Measurements from ENCODE around the gene USP15. TPM values are rescaled to one million over a fixed set of nuclear protein-coding genes. Genes with fewer than 3 reads are reported as not detected.

USP15 gene
- polyA plus RNA-seq, 1 donor = 40.2 TPM

- no peak for DNase-seq
Measured at GRCh38 chr12:62284749-62285148, 24.5 kb downstream of the USP15 start.

DNA sequence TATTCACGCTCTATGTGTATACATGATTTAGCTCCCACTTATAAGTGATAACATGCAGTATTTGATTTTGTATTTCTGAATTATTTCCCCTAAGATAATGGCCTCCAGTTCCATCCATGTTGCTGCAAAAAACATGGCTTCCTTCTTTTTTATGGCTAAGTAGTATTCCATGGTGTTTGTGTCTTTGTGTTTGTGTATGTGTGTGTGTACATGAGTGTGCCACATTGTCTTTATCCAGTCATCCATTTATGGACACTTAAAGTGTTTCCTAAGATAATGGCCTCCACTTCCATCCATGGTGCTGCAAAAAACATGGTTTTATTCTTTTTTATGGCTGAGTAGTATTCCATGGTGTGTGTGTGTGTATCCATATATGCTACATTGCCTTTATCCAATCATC lies 25.1 kb downstream of the USP15 start:
- DNase-seq = no peak

DNA sequence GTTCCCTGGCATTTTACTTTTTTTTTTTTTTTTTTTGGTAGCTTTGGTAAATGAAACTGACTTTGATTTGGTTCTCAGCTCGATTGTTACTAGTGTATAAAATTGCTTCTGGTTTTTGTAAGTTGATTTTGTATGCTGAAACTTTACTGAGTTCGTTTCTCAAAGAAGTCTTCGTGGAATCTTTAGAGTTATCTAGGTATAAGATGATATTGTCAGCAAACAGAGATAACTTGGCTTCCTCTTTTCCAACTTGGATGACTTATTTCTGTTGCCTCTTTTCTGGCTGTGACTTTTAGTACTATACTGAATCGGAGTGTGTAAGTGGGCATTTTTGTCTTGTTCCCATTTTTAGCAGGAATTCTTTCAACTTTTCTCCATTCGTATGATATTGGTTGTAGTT lies 28.1 kb downstream of the USP15 start:
- DNase-seq = no peak

GRCh38 chr12:62290846-62291245 lies 30.6 kb downstream of the USP15 start:
- no peak for DNase-seq

DNA sequence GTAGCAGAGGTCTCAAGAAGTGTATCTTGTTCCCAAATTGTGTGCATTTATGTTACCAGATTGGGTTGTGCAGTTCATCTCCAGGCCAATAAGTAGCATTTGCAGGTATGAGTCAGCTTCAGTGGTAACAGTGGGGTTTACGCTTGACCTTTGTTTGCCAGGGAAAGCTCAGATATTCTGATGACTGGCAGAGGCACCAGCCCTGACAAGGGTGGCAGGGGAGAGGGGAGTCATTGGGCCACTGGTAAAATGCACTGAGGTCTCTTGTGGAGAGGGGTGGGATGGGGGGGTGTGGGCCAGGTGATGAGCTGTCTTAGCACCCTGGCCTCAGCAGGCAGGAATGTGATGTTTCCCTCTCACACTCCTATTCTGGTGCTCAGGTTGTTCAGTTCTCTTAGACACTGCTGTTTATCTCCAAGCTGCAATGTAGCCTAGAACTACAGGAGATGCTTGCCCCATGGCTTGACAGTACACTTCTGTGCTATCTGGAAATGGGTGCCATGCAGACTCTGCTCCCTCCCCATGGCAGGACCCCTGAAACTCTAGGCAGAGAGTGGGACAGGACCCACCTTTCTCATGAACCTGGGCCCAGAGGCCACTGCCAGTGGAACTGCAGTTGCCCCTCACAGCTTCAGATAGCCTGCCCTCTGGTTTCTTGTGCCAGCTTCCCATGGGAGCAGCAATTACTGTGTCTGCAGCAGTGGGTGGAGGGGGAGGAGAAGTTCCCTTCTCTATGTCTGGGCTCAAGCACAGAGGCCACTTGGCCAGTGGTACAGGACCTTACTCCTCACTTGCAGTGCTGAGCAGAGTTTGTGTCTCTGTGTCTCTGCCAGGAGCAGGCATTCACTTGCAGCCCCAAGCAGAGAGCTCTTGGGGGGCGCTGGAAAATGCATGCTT lies 31.9 kb downstream of the USP15 start:
- DNase-seq = no peak

- no peak for DNase-seq
Measured at GRCh38 chr12:62292761-62293344, 32.6 kb downstream of the USP15 start.

GRCh38 chr12:62294378-62294777 lies 34.2 kb downstream of the USP15 start:
- no peak for DNase-seq

DNA sequence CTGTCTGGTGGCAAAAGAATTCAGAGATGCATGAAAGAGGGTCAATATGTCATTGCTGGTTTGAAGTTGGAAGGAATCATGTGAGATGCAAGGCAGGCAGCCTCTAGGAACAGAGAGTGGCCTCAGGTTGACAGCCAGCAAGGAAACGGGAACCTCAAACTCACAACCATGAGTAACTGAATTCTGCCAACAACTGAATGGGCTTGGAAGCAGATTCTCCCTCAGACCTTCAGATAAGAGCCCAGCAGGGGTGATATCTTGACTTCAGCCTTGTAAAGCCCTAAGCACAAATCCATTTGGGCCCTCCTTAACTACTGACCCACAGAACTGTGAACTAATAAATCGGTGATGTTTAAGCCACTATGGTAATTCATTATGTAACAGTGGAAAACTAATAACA lies 35.8 kb downstream of the USP15 start:
- DNase-seq = no peak

GRCh38 chr12:62297321-62297720 lies 37.1 kb downstream of the USP15 start:
- DNase-seq = no peak

DNA sequence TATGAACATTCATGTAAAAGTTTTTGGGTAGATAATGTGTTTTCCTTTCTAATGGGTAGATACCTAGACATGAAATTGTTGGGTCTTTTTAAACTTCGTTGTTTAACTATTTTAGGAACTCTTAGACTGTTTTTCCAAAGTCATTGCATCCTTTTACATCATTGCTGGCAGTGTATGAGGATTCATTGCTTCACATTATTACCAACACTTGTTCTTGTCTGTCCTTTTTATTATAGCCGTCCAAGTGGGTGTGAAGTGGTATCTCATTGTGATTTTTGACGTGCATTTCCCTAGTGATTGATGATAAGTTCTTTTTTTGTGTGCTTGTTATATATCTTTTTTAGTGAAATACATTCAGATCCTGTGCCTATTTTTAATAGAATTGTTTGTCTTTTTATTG lies 39.4 kb downstream of the USP15 start:
- no peak for DNase-seq

GRCh38 chr12:62301080-62301798 lies 41.0 kb downstream of the USP15 start:
- no peak for DNase-seq

DNA sequence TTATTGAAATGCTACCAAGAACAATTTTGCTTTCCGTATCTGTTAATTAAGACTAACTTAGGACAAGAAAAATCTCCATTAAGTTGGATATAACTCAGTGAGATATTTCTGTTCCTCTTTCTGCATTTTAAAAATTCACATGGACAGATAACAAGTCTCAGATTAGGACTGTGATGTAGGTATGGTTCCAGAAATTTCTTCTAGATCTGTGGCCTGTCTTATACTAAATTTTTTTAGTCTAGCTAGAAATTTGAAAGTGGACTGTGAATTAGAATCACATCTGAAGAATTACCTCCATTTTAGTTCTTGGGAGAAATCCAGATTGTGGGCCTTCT lies 41.6 kb downstream of the USP15 start:
- DNase-seq = no peak

DNA sequence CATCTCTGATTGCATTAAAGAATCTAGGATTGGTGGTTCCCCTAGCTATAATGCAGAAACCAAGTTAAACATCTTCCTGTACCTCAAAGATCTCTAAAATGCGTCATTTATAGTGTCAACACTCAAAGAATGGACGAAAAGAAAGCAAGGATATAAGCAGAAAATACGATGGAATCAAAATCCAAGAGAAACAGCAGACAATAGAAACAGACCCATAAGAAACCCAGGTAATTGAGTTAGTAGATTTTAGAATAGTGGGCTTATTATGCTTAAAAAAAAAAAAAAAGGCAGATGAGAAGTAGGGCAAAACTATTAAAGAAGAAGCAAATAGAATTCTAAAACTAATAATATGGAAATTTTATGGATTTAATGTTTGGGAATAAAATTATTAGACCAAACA lies 44.4 kb downstream of the USP15 start:
- no peak for DNase-seq

DNA sequence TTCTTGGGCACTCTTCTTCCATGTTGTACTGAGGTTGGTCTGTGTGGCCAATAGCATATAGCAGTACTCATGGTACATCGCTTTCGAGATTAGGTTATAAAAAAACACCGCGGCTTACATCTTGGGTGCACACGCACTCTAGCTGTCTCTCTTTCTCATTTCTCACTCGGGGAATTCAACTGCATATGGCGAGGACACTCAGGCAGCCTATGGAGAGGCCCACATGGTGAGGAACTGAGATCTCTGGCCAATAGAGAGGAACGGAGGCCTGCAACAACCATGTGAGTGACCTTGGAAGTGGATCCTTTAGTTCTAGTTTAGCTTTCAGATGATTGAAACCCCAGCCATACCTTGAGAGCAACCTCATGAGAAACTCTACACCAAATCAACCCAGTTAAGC lies 45.6 kb downstream of the USP15 start:
- DNase-seq = no peak

DNA sequence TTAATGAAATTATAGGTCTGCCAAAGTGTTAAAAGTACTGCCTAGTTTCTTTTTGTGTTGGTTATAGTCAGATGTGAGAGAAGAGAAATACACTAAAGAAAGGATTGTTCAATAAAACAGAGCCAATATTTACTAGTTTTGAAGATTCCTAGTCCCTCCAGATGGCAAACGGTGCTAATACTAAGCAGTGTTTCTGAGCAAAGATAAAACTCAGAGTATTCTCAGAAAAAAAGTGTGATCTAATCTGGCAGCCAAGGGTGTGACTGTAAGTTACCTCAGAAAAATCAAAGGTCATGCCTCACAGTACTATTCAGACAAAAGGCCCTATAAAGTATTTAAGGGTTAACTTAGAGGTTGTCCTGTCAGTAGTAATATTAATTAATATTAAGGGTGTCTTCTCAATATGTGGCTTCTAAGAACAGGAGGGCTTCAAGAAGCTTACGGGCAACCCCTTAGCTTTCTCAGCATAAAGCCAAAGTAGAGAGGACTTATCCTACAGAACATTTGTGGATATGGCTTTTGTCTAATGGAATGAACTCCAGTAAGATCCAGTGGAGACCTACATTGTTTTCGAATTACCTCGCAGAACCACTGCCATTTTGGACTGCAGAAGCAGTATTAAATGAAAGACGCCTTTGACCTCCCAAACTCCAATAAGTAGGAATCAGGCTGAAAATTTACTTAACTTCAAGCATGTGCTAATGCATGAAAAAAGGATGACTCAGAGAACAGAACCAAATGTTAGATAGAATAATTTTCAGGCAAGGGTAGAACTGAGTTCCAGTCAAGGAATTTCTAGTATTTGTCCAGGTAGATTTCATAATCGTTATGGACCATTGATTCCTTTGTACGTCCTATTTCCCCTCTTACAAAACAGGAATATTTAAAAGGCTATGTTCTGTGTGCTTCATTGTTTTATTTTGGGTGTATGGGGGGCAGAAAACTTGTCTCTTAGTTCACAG lies 46.6 kb downstream of the USP15 start:
- no peak for DNase-seq

GRCh38 chr12:62308201-62308600 lies 48.0 kb downstream of the USP15 start:
- DNase-seq = no peak

DNA sequence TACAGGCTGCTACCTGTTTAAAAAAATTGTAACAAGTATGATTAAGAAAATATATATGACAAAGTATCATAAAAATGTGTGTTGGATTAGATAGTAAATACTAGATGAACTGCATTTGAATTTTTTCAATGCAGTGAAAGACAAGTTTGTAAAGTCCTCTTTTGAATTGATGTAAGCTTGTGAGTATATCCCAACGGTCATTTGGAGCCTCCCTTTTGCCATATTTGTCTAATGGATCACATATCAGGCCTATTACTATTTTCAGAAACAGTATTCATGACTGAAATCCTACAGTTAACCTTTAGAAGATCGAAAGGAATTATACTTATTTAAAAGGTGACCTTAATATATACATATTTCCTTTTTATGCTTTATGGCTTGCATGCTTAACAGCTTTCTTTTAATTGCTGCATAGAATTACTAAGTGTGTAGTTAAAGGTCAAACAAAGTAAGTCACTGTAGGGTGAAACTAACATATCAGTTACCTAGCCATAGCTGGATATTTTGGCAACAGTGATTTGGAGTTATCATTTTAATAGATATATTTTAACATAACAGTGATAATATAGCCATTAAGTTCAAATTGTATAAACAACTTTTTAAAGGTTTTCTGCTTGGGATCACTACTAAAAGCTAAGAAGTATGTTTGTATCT lies 53.6 kb downstream of the USP15 start:
- DNase-seq = no peak

GRCh38 chr12:62317017-62317416 lies 56.8 kb downstream of the USP15 start:
- DNase-seq = no peak

DNA sequence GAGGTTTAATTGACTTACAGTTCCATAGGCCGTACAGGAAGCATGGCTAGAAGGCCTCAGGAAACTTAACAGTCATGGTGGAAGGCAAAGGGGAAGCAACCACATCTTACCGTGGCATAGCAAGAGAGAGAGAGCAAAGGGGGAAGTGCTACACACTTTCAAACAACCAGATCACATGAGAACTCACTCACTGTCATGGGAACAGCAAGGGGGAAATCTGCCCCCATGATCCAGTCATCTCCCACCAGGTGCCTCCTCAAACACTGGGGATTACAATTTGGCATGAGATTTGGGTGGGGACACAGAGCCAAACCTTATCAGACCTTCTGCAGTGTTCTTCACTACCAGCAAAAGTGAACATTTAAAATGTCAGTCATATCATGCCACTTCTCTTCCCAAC lies 58.9 kb downstream of the USP15 start:
- no peak for DNase-seq

- no peak for DNase-seq
Measured at GRCh38 chr12:62320054-62320453, 59.9 kb downstream of the USP15 start.

DNA sequence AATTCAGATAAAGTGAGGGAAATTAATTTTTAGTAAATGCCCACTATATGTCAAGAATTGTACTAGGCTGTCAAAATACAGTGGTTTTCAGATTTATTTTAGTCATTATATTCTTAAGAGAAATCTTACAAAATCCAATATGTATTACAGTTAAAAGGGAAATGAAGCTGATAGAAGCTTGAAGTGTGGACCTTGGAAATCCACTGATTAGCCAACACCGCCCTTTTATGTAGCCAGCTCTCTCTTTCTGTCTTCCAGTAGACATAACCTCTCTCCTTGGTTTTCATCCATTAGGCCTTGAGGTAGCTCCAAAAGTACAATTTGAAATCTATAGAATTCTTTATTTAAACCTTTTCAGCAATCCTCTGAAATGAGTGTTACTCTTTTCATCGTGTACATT lies 63.2 kb downstream of the USP15 start:
- no peak for DNase-seq

DNA sequence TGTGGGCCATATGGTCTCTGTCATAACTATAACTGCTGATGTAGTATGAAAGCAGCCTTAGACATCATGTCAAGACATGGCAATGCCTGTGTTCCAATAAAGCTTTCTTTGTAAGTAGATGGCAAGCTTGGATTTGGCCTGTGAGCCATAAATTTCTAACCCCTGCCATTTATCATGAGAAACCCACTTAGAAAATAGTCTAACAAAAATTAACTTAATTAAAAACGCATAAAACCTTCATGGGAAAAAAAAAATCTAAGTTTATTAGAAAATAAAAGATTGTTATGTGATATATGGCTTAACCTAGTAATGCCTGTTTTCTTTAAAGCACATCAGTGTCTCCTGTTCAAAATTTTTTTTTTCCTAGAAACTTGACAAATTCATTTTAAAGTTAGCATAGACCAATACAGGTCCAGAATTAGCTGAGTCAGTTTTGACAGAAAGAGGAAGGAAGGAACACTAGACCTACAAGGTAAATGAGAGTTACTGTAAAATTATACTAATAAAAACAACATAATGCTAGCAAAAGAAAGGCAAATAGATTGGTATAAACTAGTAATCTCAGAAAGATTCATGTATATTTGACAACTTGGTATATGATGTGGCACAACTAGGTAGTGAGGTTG lies 68.2 kb downstream of the USP15 start:
- DNase-seq = no peak

All from hindlimb muscle (tissue), 1 donor.